GM12878 (cell line): ENCODE measurements around the gene FLT3LG. TPM values are rescaled to one million over a fixed set of nuclear protein-coding genes. Genes with fewer than 3 reads are reported as not detected.

Experiments
- ASH2L ChIP-seq: fragments of 300-600, 200-600 bp; sonication (generic); IDR thresholded peaks from 2 replicates; pipeline ENCODE4 v1.6.1; 2017; ENCODE audit warnings: low read depth, mild to moderate bottlenecking, borderline replicate concordance
- BRCA1 ChIP-seq: IDR thresholded peaks from 2 replicates; pipeline ENCODE4 v1.6.1; 2011; ENCODE audit warnings: low read depth, low read length, improper control_type of control experiment
- CBFB ChIP-seq: IDR thresholded peaks from 2 replicates; pipeline ENCODE4 v1.6.1; 2016; ENCODE audit warnings: antibody characterized with exemption, low read depth
- DPF2 ChIP-seq: fragments of 450-650 bp; IDR thresholded peaks from 2 replicates; pipeline ENCODE4 v1.6.1; 2017; ENCODE audit warnings: mild to moderate bottlenecking
- E2F4 ChIP-seq: IDR thresholded peaks from 2 replicates; pipeline ENCODE4 v1.6.1; 2012; ENCODE audit warnings: low read depth, low read length, improper control_type of control experiment
- E2F8 ChIP-seq: fragments of 450-650 bp; IDR thresholded peaks from 2 replicates; pipeline ENCODE4 v1.6.1; 2018; ENCODE audit warnings: mild to moderate bottlenecking, low read depth, moderate library complexity; ENCODE audit not compliant: partially characterized antibody
- ESRRA ChIP-seq: IDR thresholded peaks from 2 replicates; pipeline ENCODE4 v1.6.1; 2012; ENCODE audit warnings: mild to moderate bottlenecking, low read length, improper control_type of control experiment
- HDAC6 ChIP-seq: fragments of 200-600 bp; sonication (generic); IDR thresholded peaks from one replicate; pipeline ENCODE4 v1.8.0; 2017; ENCODE audit warnings: antibody characterized with exemption; ENCODE audit not compliant: unreplicated experiment
- JUND ChIP-seq: IDR thresholded peaks from 2 replicates; pipeline ENCODE4 v1.6.1; 2012; ENCODE audit warnings: low read depth, mild to moderate bottlenecking, low read length, improper control_type of control experiment, moderate library complexity
- MTA2 ChIP-seq: fragments of 450-650 bp; IDR thresholded peaks from 2 replicates; pipeline ENCODE4 v1.6.1; 2016; ENCODE audit warnings: low read depth, mild to moderate bottlenecking, moderate library complexity
- RAD51 ChIP-seq: fragments of 450-650 bp; IDR thresholded peaks from 2 replicates; pipeline ENCODE4 v1.6.1; 2016; ENCODE audit warnings: moderate library complexity, mild to moderate bottlenecking, inconsistent platforms
- SIN3A ChIP-seq: IDR thresholded peaks from 2 replicates; pipeline ENCODE4 v1.6.1; 2012; ENCODE audit warnings: low read depth, low read length, improper control_type of control experiment
- polyA plus RNA-seq, 11 experiments: library from polyadenylated mRNA; depleted of rRNA in 4 of 11; unstranded in 6 of 11; stranded (reverse) in 5 of 11; fragments of >200 nt; fragmentation: Nextera tagmentation in 4 of 11; fragmentation: Illumina TruSeq in 1 of 11; extraction: Ambion mirVana in 4 of 11; extraction: Trizol in 1 of 11; gene quantifications; 1 replicate in 1 of 11; 2 replicates in 10 of 11; pipeline versions ENCODE4 v1.2.1 to v1.2.3, GENCODE V29; 2011 to 2016; ENCODE audit warnings: inconsistent platforms in 2 of 11, missing spikeins in 2 of 11, low read depth in 1 of 11
- total RNA-seq, 4 experiments: library from RNA; depleted of rRNA in 3 of 4; stranded (reverse); fragments of >200 nt in 3 of 4; fragmentation: Illumina TruSeq in 1 of 4; extraction: Trizol in 1 of 4; gene quantifications; 2 replicates each; pipeline versions ENCODE4 v1.2.1 to v1.2.3, GENCODE V29; 2013 to 2021
- TF ChIP-seq, protein P1 (sequence below): fragments of 450-650 bp; IDR thresholded peaks from 2 replicates; pipeline ENCODE4 v1.6.1; 2017; ENCODE audit warnings: mild to moderate bottlenecking, moderate library complexity
- TF ChIP-seq, protein P2 (sequence below): fragments of 450-650 bp; formaldehyde crosslinking; IDR thresholded peaks from 2 replicates; pipeline ENCODE4 v1.4.0; 2022; ENCODE audit warnings: mild to moderate bottlenecking, moderate library complexity

The FLT3LG gene
- total and polyA plus RNA-seq, 10 of the 15 experiments (the other 5 are each of a cell fraction or from before 2014, with no cell fraction given) = 0.68 to 13.1 (median 4.3) TPM

- TF ChIP-seq, protein P1, sequence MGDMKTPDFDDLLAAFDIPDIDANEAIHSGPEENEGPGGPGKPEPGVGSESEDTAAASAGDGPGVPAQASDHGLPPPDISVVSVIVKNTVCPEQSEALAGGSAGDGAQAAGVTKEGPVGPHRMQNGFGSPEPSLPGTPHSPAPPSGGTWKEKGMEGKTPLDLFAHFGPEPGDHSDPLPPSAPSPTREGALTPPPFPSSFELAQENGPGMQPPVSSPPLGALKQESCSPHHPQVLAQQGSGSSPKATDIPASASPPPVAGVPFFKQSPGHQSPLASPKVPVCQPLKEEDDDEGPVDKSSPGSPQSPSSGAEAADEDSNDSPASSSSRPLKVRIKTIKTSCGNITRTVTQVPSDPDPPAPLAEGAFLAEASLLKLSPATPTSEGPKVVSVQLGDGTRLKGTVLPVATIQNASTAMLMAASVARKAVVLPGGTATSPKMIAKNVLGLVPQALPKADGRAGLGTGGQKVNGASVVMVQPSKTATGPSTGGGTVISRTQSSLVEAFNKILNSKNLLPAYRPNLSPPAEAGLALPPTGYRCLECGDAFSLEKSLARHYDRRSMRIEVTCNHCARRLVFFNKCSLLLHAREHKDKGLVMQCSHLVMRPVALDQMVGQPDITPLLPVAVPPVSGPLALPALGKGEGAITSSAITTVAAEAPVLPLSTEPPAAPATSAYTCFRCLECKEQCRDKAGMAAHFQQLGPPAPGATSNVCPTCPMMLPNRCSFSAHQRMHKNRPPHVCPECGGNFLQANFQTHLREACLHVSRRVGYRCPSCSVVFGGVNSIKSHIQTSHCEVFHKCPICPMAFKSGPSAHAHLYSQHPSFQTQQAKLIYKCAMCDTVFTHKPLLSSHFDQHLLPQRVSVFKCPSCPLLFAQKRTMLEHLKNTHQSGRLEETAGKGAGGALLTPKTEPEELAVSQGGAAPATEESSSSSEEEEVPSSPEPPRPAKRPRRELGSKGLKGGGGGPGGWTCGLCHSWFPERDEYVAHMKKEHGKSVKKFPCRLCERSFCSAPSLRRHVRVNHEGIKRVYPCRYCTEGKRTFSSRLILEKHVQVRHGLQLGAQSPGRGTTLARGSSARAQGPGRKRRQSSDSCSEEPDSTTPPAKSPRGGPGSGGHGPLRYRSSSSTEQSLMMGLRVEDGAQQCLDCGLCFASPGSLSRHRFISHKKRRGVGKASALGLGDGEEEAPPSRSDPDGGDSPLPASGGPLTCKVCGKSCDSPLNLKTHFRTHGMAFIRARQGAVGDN = peak; percentile 64
- TF ChIP-seq BRCA1 (no peak), RAD51 (no peak), E2F4 (no peak), ESRRA (no peak), CBFB (peak; percentile 64; the same call in 1 of the 2 replicates), JUND (no peak), SIN3A (no peak), HDAC6 (no peak), ASH2L (no peak), E2F8 (no peak), MTA2 (peak; percentile 42; the same call in 1 of the 2 replicates), DPF2 (peak; percentile 84)
- TF ChIP-seq, protein P2, sequence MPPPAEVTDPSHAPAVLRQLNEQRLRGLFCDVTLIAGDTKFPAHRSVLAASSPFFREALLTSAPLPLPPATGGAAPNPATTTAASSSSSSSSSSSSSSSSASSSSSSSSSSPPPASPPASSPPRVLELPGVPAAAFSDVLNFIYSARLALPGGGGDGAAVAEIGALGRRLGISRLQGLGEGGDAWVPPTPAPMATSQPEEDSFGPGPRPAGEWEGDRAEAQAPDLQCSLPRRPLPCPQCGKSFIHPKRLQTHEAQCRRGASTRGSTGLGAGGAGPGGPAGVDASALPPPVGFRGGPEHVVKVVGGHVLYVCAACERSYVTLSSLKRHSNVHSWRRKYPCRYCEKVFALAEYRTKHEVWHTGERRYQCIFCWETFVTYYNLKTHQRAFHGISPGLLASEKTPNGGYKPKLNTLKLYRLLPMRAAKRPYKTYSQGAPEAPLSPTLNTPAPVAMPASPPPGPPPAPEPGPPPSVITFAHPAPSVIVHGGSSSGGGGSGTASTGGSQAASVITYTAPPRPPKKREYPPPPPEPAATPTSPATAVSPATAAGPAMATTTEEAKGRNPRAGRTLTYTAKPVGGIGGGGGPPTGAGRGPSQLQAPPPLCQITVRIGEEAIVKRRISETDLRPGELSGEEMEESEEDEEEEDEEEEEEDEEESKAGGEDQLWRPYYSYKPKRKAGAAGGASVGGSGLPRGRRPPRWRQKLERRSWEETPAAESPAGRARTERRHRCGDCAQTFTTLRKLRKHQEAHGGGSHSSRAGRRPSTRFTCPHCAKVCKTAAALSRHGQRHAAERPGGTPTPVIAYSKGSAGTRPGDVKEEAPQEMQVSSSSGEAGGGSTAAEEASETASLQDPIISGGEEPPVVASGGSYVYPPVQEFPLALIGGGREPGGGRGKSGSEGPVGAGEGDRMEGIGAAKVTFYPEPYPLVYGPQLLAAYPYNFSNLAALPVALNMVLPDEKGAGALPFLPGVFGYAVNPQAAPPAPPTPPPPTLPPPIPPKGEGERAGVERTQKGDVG (CRISPR knock-in tag) = no peak
These were observed 4.0 kb upstream of the FLT3LG start (continued) for GRCh38 chr19:49469828-49470614.
